ENCODE measurements around the gene LEMD2.

Gene LEMD2

GRCh38 chr6:33744895-33745546 is 43.9 kb downstream of the LEMD2 start:
- no peak for TF ChIP-seq CTCF (IDR thresholded peaks at IDR 0.05)
- H3K9me3 ChIP-seq = no peaks in the 10 kb centered on the region
- H3K36me3 ChIP-seq = no peaks in the 10 kb centered on the region
- no peaks in the 10 kb centered on the region for H3K27me3 ChIP-seq
- no peak overlapping the region for H3K4me3 ChIP-seq (ENCODE audit: low read depth in 1 of 2, low read length in 1 of 2)
- no peak overlapping the region for H3K27ac ChIP-seq
- peaks cover 22 to 24% of the 10 kb centered on the region in 2 experiments for H3K4me1 ChIP-seq (ENCODE audit: control insufficient read depth in 1 of 2, insufficient read depth in 1 of 2, low read depth in 1 of 2, low read length in 1 of 2)

GRCh38 chr6:33744001-33744848 is 44.7 kb downstream of the LEMD2 start:
- Histone ChIP-seq H3K4me1 (ENCODE audit: control insufficient read depth in 1 of 2, insufficient read depth in 1 of 2, low read depth in 1 of 2, low read length in 1 of 2) (peaks cover 30 to 32% of the 10 kb centered on the region in 2 experiments), H3K36me3 (no peaks in the 10 kb centered on the region), H3K27me3 (no peaks in the 10 kb centered on the region), H3K9me3 (no peaks in the 10 kb centered on the region), H3K27ac (no peak overlapping the region), H3K4me3 (ENCODE audit: low read depth in 1 of 2, low read length in 1 of 2) (no peak overlapping the region)
- TF ChIP-seq CTCF (IDR thresholded peaks at IDR 0.05) = peak; percentile 75

- no peaks in the 10 kb centered on the region for H3K27me3 ChIP-seq
- no peak overlapping the region for H3K27ac ChIP-seq
- H3K4me1 ChIP-seq (ENCODE audit: control insufficient read depth in 1 of 2, insufficient read depth in 1 of 2, low read depth in 1 of 2, low read length in 1 of 2) = peaks cover 39 to 40% of the 10 kb centered on the region in 2 experiments
- no peaks in the 10 kb centered on the region for H3K9me3 ChIP-seq
- no peak overlapping the region for H3K4me3 ChIP-seq (ENCODE audit: low read depth in 1 of 2, low read length in 1 of 2)
- H3K36me3 ChIP-seq = no peaks in the 10 kb centered on the region
- no peak for TF ChIP-seq CTCF (IDR thresholded peaks at IDR 0.05)
Observed at GRCh38 chr6:33742837-33743236, 46.1 kb downstream of the LEMD2 start.

- no peak overlapping the region for H3K4me3 ChIP-seq (ENCODE audit: low read depth in 1 of 2, low read length in 1 of 2)
- TF ChIP-seq CTCF (IDR thresholded peaks at IDR 0.05) = no peak
- no peaks in the 10 kb centered on the region for H3K9me3 ChIP-seq
- H3K36me3 ChIP-seq = no peaks in the 10 kb centered on the region
- peaks cover 39 to 40% of the 10 kb centered on the region in 2 experiments for H3K4me1 ChIP-seq (ENCODE audit: control insufficient read depth in 1 of 2, insufficient read depth in 1 of 2, low read depth in 1 of 2, low read length in 1 of 2)
- no peaks in the 10 kb centered on the region for H3K27me3 ChIP-seq
- no peak overlapping the region for H3K27ac ChIP-seq
Observed at GRCh38 chr6:33742092-33742491, 46.8 kb downstream of the LEMD2 start.

- H3K36me3 ChIP-seq = no peaks in the 10 kb centered on the region
- no peaks in the 10 kb centered on the region for H3K27me3 ChIP-seq
- H3K4me1 ChIP-seq (ENCODE audit: control insufficient read depth in 1 of 2, insufficient read depth in 1 of 2, low read depth in 1 of 2, low read length in 1 of 2) = peaks cover 39 to 40% of the 10 kb centered on the region in 2 experiments
- no peaks in the 10 kb centered on the region for H3K9me3 ChIP-seq
- TF ChIP-seq CTCF (IDR thresholded peaks at IDR 0.05) = no peak
- H3K27ac ChIP-seq = no peak overlapping the region
- H3K4me3 ChIP-seq (ENCODE audit: low read depth in 1 of 2, low read length in 1 of 2) = no peak overlapping the region
Observed at GRCh38 chr6:33740794-33741193, 48.1 kb downstream of the LEMD2 start.
